HepG2 (cell line): ENCODE measurements around the gene DNAJC13. TPM values are rescaled to one million over a fixed set of nuclear protein-coding genes. Genes with fewer than 3 reads are reported as not detected.

Experiments
- ATAC-seq: fragments of 200-7000 bp; cut with Tn5 transposase; 3 replicates; pipeline ENCODE4 v1.9.1; 2020; ENCODE audit warnings: mild to moderate bottlenecking, moderate library complexity
- BruUV-seq: library from RNA; stranded (reverse); fragments of 400-500 nt; replicated peaks from 2 replicates; lab custom pipeline; 2021; lab: Mats Ljungman, UMichigan
- CTCF ChIA-PET: fragments of 300-600 bp; formaldehyde crosslinking; extraction: SDS; loops from one replicate; lab custom pipeline; 2021; ENCODE audit warnings: low total read pairs, inconsistent platforms, low intra/inter-chr PET ratio; lab: Yijun Ruan, JAX
- POLR2A ChIA-PET: fragments of 350-600 bp; sonication (Branson Sonifier 250); formaldehyde crosslinking; loops from one replicate; lab custom pipeline; 2020; ENCODE audit warnings: antibody characterized with exemption, inconsistent platforms; lab: Yijun Ruan, JAX
- DNase-seq: peaks from one replicate; pipeline ENCODE4 v3.0.0-alpha.2; 2015; ENCODE audit warnings: low spot score
- FAIRE-seq: peaks from 3 replicates; lab custom pipeline; 2011; peaks lifted over from hg19 to GRCh38; lab: Jason Lieb, UNC
- H2AFZ ChIP-seq: one replicate; pipeline ENCODE4 v1.6.1; 2011; ENCODE audit warnings: low read length, inconsistent platforms
- H3K27ac ChIP-seq: fragments of 300-600 bp; 3 replicates; pipeline ENCODE4 v1.8.0; 2011; ENCODE audit warnings: mixed run types, mild to moderate bottlenecking, mixed read lengths, low read length, inconsistent platforms; ENCODE audit not compliant: insufficient read depth; ENCODE audit errors: extremely low read length
- H3K27me3 ChIP-seq, 2 experiments: fragments of 200-600 bp in 1 of 2; 2 replicates in 1 of 2; 3 replicates in 1 of 2; pipeline versions ENCODE4 v1.6.0 to v1.8.0; 2011; ENCODE audit warnings: low read length in 2 of 2, mild to moderate bottlenecking in 2 of 2, moderate library complexity in 2 of 2, inconsistent platforms in 1 of 2; ENCODE audit not compliant: insufficient read depth in 2 of 2, control insufficient read depth in 1 of 2
- H3K36me3 ChIP-seq, 2 experiments: fragments of 200-600 bp in 1 of 2; replicated peaks in 1 of 2; 2 replicates in 1 of 2; 3 replicates in 1 of 2; pipeline versions ENCODE4 v1.5.1 to v1.8.0; 2011; ENCODE audit warnings: low read length in 2 of 2, inconsistent platforms in 1 of 2; ENCODE audit not compliant: insufficient read depth in 2 of 2, control insufficient read depth in 1 of 2
- H3K4me1 ChIP-seq: 2 replicates; pipeline ENCODE4 v1.5.1; 2012; ENCODE audit warnings: low read length, inconsistent platforms; ENCODE audit not compliant: insufficient read depth
- H3K4me2 ChIP-seq: 2 replicates; pipeline ENCODE4 v1.6.0; 2011; ENCODE audit warnings: low read depth, low read length, inconsistent platforms
- H3K4me3 ChIP-seq, 3 experiments: fragments of 200-600 bp in 1 of 3; sonication (generic), shearing (Covaris generic) in 1 of 3; replicated peaks in 1 of 3; 2 replicates each; pipeline ENCODE4 v1.5.1; 2011 to 2016; ENCODE audit warnings: low read length in 3 of 3, inconsistent platforms in 2 of 3, low read depth in 2 of 3, mild to moderate bottlenecking in 2 of 3, control low read depth in 1 of 3, mixed read lengths in 1 of 3; ENCODE audit not compliant: insufficient read depth in 1 of 3
- H3K79me2 ChIP-seq: one replicate; pipeline ENCODE4 v1.6.1; 2011; ENCODE audit warnings: low read length, inconsistent platforms; ENCODE audit not compliant: insufficient read depth
- H3K9ac ChIP-seq: 2 replicates; pipeline ENCODE4 v1.6.0; 2011; ENCODE audit warnings: mild to moderate bottlenecking, low read depth, low read length, inconsistent platforms; ENCODE audit not compliant: insufficient read depth
- H3K9me3 ChIP-seq: 2 replicates; pipeline ENCODE4 v1.5.1; 2012; ENCODE audit warnings: mild to moderate bottlenecking, low read length
- H4K20me1 ChIP-seq: 2 replicates; pipeline ENCODE4 v1.6.0; 2011; ENCODE audit warnings: inconsistent platforms, mild to moderate bottlenecking, low read length, moderate library complexity; ENCODE audit not compliant: insufficient read depth
- DR1 ChIP-seq: sonication (generic); formaldehyde crosslinking; IDR thresholded peaks from 2 replicates; pipeline ENCODE4 v1.8.0; 2021; ENCODE audit warnings: mild to moderate bottlenecking, missing genetic modification reagents, inconsistent platforms
- JUNB ChIP-seq: sonication (generic); formaldehyde crosslinking; IDR thresholded peaks from 2 replicates; pipeline ENCODE4 v1.8.0; 2022; ENCODE audit warnings: missing genetic modification reagents, mild to moderate bottlenecking, borderline replicate concordance
- RELA ChIP-seq: sonication (generic); formaldehyde crosslinking; IDR thresholded peaks from 2 replicates; pipeline ENCODE4 v1.4.0; 2020; ENCODE audit warnings: missing genetic modification reagents
- TCF7L2 ChIP-seq: IDR thresholded peaks from 2 replicates; pipeline ENCODE4 v1.6.1; 2011; ENCODE audit warnings: mild to moderate bottlenecking, low read depth, low read length, moderate library complexity
- ZNF136 ChIP-seq: sonication (generic); formaldehyde crosslinking; IDR thresholded peaks from 2 replicates; pipeline ENCODE4 v1.8.1; 2022; ENCODE audit warnings: low read depth, mild to moderate bottlenecking, moderate library complexity, missing genetic modification reagents
- ZNF20 ChIP-seq: sonication (generic); formaldehyde crosslinking; IDR thresholded peaks from 2 replicates; pipeline ENCODE4 v1.4.0; 2020; ENCODE audit warnings: mild to moderate bottlenecking, moderate library complexity, missing genetic modification reagents
- ZNF205 ChIP-seq: IDR thresholded peaks from 2 replicates; pipeline ENCODE4 v1.6.1; 2018; ENCODE audit warnings: missing biosample characterization, missing genetic modification reagents
- ZNF274 ChIP-seq: sonication (generic); formaldehyde crosslinking; IDR thresholded peaks from 2 replicates; pipeline ENCODE4 v1.5.1; 2020; ENCODE audit warnings: mild to moderate bottlenecking, missing genetic modification reagents
- ZNF891 ChIP-seq: sonication (generic); formaldehyde crosslinking; IDR thresholded peaks from 2 replicates; pipeline ENCODE4 v1.5.0; 2020; ENCODE audit warnings: mild to moderate bottlenecking, missing genetic modification reagents
- whole genome bisulfite sequencing: methylation state at CpG from one replicate; pipeline ENCODE4 v1.1.6; 2017; ENCODE audit warnings: low lambda C conversion rate; 5-methylcytosine and 5-hydroxymethylcytosine counted together
- in situ Hi-C: cut with HindIII; loops from 2 replicates; pipeline ENCODE4 v1.10.0; 2017; ENCODE audit warnings: low pct_unique_long_range_greater_than_20kb; ENCODE audit not compliant: extremely low pct_ligation_motif_present
- intact Hi-C: fragments of 100-400 bp; cut with micrococcal nuclease; formaldehyde crosslinking; loops from one replicate; pipeline ENCODE4 v1.10.0; 2022; ENCODE audit not compliant: unreplicated experiment
- polyA plus RNA-seq, 8 experiments: library from polyadenylated mRNA; depleted of rRNA in 3 of 8; stranded (reverse) in 7 of 8; unstranded in 1 of 8; fragments of >200 nt; fragmentation: Illumina TruSeq in 4 of 8; extraction: Trizol in 4 of 8; gene quantifications; 2 replicates each; pipeline versions ENCODE4 v1.2.1 to v1.2.3, GENCODE V29; 2011 to 2016; ENCODE audit warnings: low read depth in 4 of 8, missing spikeins in 1 of 8, mixed read lengths in 1 of 8; ENCODE audit not compliant: insufficient read depth in 1 of 8
- total RNA-seq, 5 experiments: library from RNA; depleted of rRNA; stranded (reverse); fragments of >200 nt; fragmentation: Illumina TruSeq; extraction: Trizol; gene quantifications; 2 replicates each; pipeline ENCODE4 v1.2.3, GENCODE V29; 2016; ENCODE audit warnings: low read depth in 1 of 5
- TF ChIP-seq, protein P1 (sequence below): sonication (generic); formaldehyde crosslinking; IDR thresholded peaks from 2 replicates; pipeline ENCODE4 v1.8.1; 2023; ENCODE audit warnings: missing genetic modification reagents, mild to moderate bottlenecking, borderline replicate concordance
- TF ChIP-seq, protein P2 (sequence below): sonication (generic); formaldehyde crosslinking; conservative IDR thresholded peaks from 2 replicates; pipeline ENCODE4 v1.4.0; 2020; ENCODE audit warnings: mild to moderate bottlenecking, missing genetic modification reagents, moderate library complexity
- TF ChIP-seq, protein P3 (sequence below): sonication (generic); formaldehyde crosslinking; conservative IDR thresholded peaks from 2 replicates; pipeline ENCODE4 v1.8.0; 2022; ENCODE audit warnings: mild to moderate bottlenecking, moderate library complexity, missing genetic modification reagents

DNAJC13 gene
- total and polyA plus RNA-seq, 2 of the 13 experiments (the other 11 are each of a cell fraction or from before 2014, with no cell fraction given), result 9.1 to 26.2 TPM

DNA sequence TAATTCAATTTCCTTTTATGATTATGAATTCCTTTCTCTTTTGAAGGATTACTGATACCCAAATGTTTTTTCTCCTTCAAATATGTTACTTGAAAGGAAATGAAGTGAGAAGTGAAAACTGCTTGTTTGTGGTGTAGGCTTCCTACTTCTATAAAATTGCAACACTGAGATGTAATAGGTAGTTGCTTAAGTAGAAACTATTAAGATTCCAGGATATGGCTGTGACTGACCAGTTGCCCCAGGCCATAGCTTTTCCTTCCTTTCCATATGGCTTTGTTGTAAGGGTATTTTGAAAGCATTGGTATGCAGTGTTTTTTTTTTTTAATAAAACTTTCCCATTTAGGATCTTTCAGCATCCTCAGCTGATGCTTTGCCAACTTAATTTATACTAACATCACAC, 28.5 kb downstream of the DNAJC13 start:
- CTCF ChIA-PET, result no interaction called here
- DNase-seq (no peak), FAIRE-seq (no peak)
- Histone ChIP-seq H2AFZ (no peak overlapping the region), H3K36me3 (peaks cover 0 to 10% of the 10 kb centered on the region in 2 experiments; a peak in 1 of 5 replicates), H4K20me1 (no peaks in the 10 kb centered on the region)
- in situ Hi-C loops, result no loop called here
- TF ChIP-seq JUNB (CRISPR knock-in tag) (no peak), ZNF891 (CRISPR knock-in tag) (no peak)
- TF ChIP-seq, protein P1, sequence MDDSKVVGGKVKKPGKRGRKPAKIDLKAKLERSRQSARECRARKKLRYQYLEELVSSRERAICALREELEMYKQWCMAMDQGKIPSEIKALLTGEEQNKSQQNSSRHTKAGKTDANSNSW, result no peak
- TF ChIP-seq, all 625 proteins: peak for 0
- Histone ChIP-seq H3K27me3 (no peaks in the 10 kb centered on the region), H3K9me3 (no peaks in the 10 kb centered on the region), H3K27ac (no peak overlapping the region), H3K4me3 (no peak overlapping the region), H3K9ac (no peak overlapping the region), H3K4me2 (no peak overlapping the region), H3K4me1 (no peaks in the 10 kb centered on the region), H3K79me2 (no peaks in the 10 kb centered on the region)
- POLR2A ChIA-PET, result no interaction called here
- BruUV-seq, result no TSS peak
- intact Hi-C loops, result no loop called here
- no peak for ATAC-seq

DNA sequence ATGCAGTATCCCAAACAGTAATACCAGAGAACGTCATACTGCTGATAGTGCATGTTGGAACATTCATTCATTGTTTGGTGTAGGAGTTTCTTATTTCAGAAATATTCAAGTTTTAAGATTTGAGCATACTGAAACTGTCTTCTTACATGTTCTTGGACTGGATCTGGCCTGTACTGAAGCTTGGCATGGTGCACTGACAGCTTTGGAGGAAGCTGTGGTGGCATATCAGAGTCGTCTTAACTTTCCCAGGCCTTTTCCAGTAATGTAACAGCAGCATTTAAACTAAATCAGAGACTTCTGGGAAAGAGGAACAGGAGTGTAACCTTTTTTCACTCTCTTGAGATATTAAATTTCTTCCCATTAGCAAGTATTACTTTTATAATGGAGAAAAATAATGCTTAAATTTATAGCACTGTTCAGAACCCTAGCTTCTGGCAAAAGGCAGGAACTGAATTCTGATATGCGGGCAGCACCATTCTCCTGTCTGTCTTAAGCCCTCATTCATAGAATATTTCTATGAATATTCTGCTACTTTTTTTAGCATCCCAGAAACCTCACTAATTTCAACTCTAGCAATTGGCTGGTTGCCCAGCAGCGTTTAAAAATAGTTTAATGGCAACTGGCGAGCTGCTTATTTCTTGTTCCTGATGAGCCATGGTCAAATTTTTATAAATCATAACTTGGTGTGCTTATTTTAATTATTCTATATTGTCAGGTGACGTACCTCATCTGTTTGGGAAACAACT, 31.1 kb downstream of the DNAJC13 start:
- H4K20me1 ChIP-seq, result no peaks in the 10 kb centered on the region
- no peak overlapping the region for H3K9ac ChIP-seq
- in situ Hi-C loops (no loop called here), intact Hi-C loops (no loop called here)
- CTCF ChIA-PET, result no interaction called here
- POLR2A ChIA-PET, result no interaction called here
- DNase-seq (no peak), FAIRE-seq (no peak), ATAC-seq (no peak)
- no peaks in the 10 kb centered on the region for H3K27me3 ChIP-seq
- H3K9me3 ChIP-seq, result no peaks in the 10 kb centered on the region
- no peak overlapping the region for H3K27ac ChIP-seq
- H3K4me2 ChIP-seq, result no peak overlapping the region
- no peaks in the 10 kb centered on the region for H3K4me1 ChIP-seq
- no peak overlapping the region for H3K4me3 ChIP-seq
- no peak overlapping the region for H2AFZ ChIP-seq
- 93% methylated on average over 6 of the region's 6 CpGs for WGBS
- H3K36me3 ChIP-seq, result peaks cover 1 to 20% of the 10 kb centered on the region in 2 experiments; a peak in 2 of 5 replicates
- H3K79me2 ChIP-seq, result no peaks in the 10 kb centered on the region
- no TSS peak for BruUV-seq
- TF ChIP-seq RELA (CRISPR knock-in tag) (no peak), ZNF205 (CRISPR knock-in tag) (no peak), ZNF20 (no peak), ZNF136 (CRISPR knock-in tag) (no peak), DR1 (CRISPR knock-in tag) (no peak), ZNF274 (no peak), TCF7L2 (no peak)
- TF ChIP-seq, protein P2, sequence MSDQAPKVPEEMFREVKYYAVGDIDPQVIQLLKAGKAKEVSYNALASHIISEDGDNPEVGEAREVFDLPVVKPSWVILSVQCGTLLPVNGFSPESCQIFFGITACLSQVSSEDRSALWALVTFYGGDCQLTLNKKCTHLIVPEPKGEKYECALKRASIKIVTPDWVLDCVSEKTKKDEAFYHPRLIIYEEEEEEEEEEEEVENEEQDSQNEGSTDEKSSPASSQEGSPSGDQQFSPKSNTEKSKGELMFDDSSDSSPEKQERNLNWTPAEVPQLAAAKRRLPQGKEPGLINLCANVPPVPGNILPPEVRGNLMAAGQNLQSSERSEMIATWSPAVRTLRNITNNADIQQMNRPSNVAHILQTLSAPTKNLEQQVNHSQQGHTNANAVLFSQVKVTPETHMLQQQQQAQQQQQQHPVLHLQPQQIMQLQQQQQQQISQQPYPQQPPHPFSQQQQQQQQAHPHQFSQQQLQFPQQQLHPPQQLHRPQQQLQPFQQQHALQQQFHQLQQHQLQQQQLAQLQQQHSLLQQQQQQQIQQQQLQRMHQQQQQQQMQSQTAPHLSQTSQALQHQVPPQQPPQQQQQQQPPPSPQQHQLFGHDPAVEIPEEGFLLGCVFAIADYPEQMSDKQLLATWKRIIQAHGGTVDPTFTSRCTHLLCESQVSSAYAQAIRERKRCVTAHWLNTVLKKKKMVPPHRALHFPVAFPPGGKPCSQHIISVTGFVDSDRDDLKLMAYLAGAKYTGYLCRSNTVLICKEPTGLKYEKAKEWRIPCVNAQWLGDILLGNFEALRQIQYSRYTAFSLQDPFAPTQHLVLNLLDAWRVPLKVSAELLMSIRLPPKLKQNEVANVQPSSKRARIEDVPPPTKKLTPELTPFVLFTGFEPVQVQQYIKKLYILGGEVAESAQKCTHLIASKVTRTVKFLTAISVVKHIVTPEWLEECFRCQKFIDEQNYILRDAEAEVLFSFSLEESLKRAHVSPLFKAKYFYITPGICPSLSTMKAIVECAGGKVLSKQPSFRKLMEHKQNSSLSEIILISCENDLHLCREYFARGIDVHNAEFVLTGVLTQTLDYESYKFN (CRISPR knock-in tag), result no peak
- TF ChIP-seq, protein P3, sequence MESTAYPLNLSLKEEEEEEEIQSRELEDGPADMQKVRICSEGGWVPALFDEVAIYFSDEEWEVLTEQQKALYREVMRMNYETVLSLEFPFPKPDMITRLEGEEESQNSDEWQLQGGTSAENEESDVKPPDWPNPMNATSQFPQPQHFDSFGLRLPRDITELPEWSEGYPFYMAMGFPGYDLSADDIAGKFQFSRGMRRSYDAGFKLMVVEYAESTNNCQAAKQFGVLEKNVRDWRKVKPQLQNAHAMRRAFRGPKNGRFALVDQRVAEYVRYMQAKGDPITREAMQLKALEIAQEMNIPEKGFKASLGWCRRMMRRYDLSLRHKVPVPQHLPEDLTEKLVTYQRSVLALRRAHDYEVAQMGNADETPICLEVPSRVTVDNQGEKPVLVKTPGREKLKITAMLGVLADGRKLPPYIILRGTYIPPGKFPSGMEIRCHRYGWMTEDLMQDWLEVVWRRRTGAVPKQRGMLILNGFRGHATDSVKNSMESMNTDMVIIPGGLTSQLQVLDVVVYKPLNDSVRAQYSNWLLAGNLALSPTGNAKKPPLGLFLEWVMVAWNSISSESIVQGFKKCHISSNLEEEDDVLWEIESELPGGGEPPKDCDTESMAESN, result no peak
